SK-N-SH (cell line): ENCODE data around the gene ASTN2.

Experiments
- EP300 ChIP-seq, 2 experiments: IDR thresholded peaks; 2 replicates each; pipeline versions ENCODE4 v1.4.0 to v1.6.1; 2012; ENCODE audit warnings: borderline replicate concordance in 1 of 2, low read depth in 1 of 2, low read length in 1 of 2
- FOXJ3 ChIP-seq: sonication (generic); formaldehyde crosslinking; IDR thresholded peaks from 2 replicates; pipeline ENCODE4 v1.5.1; 2020; ENCODE audit warnings: mild to moderate bottlenecking, missing genetic modification reagents
- GABPA ChIP-seq: IDR thresholded peaks from 2 replicates; pipeline ENCODE4 v1.4.0; 2012; ENCODE audit warnings: low read depth, mild to moderate bottlenecking
- POLR2AphosphoS5 ChIP-seq: IDR thresholded peaks from 2 replicates; pipeline ENCODE4 v1.6.1; 2012; ENCODE audit warnings: low read depth, low read length
- RCOR1 ChIP-seq: fragments of 150-350 bp; IDR thresholded peaks from 2 replicates; pipeline ENCODE4 v1.6.1; 2017; ENCODE audit warnings: antibody characterized with exemption, low read length
- REST ChIP-seq: IDR thresholded peaks from 2 replicates; pipeline ENCODE4 v1.6.1; 2012; ENCODE audit warnings: mild to moderate bottlenecking, low read depth, low read length, moderate library complexity
- SMC3 ChIP-seq: IDR thresholded peaks from 2 replicates; pipeline ENCODE4 v1.6.1; 2012; ENCODE audit warnings: low read depth, low read length, improper control_type of control experiment
- TAF1 ChIP-seq: IDR thresholded peaks from 2 replicates; pipeline ENCODE4 v1.6.1; 2012; ENCODE audit warnings: low read depth, mild to moderate bottlenecking, low read length, moderate library complexity, borderline replicate concordance
- USF2 ChIP-seq: fragments of 150-350 bp; IDR thresholded peaks from 2 replicates; pipeline ENCODE4 v1.6.1; 2017; ENCODE audit warnings: antibody characterized with exemption, low read length, low read depth, borderline replicate concordance
- YY1 ChIP-seq: IDR thresholded peaks from 2 replicates; pipeline ENCODE4 v1.4.0; 2012; ENCODE audit warnings: low read depth, mild to moderate bottlenecking
- TF ChIP-seq, protein P1 (sequence below): fragments of 200-600 bp; sonication (generic); IDR thresholded peaks from 2 replicates; pipeline ENCODE4 v1.6.1; 2017; ENCODE audit warnings: antibody characterized with exemption, mild to moderate bottlenecking, moderate library complexity
- TF ChIP-seq, protein P2 (sequence below): IDR thresholded peaks from 2 replicates; pipeline ENCODE4 v1.4.0; 2012; ENCODE audit warnings: low read depth

DNA sequence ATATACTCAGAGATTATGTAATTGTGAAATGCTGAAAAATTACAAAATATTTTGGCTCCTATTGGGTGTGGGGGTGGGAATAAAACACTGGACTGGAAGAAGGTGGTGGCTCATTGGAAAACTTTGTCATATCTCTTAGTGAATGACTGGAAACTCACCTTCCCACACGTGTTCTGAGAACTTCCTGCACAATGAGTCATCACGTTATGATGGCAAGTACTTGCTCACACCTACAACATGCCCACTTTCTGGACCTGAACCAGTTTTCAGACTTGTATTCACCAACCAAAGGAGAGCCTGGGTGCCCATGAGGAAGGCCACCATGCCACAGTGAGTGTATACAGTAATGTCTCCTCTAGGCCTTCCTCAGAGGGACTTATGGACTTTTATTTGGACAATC is 294.8 kb downstream of the ASTN2 start:
- TF ChIP-seq REST: no peak
- no peak for TF ChIP-seq TAF1
- TF ChIP-seq RCOR1: no peak
- TF ChIP-seq EP300 (IDR thresholded peaks at IDR 0.05; ENCODE audit: borderline replicate concordance in 1 of 2, low read depth in 1 of 2, low read length in 1 of 2): no peak
- TF ChIP-seq POLR2AphosphoS5: no peak
- no peak for TF ChIP-seq FOXJ3 (CRISPR knock-in tag)
- TF ChIP-seq GABPA: no peak
- TF ChIP-seq YY1: no peak
- TF ChIP-seq, protein P1, sequence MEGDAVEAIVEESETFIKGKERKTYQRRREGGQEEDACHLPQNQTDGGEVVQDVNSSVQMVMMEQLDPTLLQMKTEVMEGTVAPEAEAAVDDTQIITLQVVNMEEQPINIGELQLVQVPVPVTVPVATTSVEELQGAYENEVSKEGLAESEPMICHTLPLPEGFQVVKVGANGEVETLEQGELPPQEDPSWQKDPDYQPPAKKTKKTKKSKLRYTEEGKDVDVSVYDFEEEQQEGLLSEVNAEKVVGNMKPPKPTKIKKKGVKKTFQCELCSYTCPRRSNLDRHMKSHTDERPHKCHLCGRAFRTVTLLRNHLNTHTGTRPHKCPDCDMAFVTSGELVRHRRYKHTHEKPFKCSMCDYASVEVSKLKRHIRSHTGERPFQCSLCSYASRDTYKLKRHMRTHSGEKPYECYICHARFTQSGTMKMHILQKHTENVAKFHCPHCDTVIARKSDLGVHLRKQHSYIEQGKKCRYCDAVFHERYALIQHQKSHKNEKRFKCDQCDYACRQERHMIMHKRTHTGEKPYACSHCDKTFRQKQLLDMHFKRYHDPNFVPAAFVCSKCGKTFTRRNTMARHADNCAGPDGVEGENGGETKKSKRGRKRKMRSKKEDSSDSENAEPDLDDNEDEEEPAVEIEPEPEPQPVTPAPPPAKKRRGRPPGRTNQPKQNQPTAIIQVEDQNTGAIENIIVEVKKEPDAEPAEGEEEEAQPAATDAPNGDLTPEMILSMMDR: no peak
- TF ChIP-seq SMC3: no peak
- TF ChIP-seq, protein P2, sequence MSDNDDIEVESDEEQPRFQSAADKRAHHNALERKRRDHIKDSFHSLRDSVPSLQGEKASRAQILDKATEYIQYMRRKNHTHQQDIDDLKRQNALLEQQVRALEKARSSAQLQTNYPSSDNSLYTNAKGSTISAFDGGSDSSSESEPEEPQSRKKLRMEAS: no peak
- TF ChIP-seq USF2: no peak
